HS-5 (cell line): Measurements from ENCODE around the gene STPG3.
"Not testable (repeated sequence)": the region's sequence is repeated elsewhere in the genome, so short reads cannot be mapped to it uniquely, and the experiment has no call there.

ENCODE experiments used
- DNase-seq: peaks from one replicate; pipeline ENCODE4 v3.0.0-alpha.2; 2012; ENCODE audit warnings: low read depth

The STPG3 gene

DNA sequence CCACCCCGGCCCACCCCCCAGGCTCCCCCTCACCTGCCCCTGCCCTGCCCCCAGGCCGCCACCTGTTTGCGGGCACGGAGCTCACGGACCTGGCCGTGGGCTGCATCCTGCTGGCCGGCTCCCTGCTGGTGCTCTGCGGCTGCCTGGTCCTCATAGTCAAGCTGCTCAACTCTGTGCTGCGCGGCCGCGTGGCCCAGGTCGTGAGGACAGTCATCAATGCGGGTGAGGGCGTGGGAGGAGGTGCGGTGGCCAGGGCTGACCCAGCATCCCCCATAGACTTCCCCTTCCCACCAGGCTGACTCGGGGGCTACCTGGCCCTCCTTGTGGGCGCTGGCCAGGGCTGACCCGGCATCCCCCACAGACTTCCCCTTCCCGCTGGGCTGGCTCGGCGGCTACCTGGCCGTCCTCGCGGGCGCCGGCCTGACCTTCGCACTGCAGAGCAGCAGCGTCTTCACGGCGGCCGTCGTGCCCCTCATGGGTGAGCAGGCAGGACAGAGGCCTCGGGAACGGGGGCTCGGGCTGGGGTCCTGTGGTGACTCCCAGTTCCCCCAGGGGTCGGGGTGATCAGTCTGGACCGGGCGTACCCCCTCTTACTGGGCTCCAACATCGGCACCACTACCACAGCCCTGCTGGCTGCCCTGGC is 16.9 kb upstream of the STPG3 start:
- no peak for DNase-seq

- DNase-seq = no peak
These were observed 16.2 kb upstream of the STPG3 start for GRCh38 chr9:137234758-137235423.

GRCh38 chr9:137235424-137236237 is 15.5 kb upstream of the STPG3 start:
- no peak for DNase-seq

GRCh38 chr9:137236238-137236935 is 14.7 kb upstream of the STPG3 start:
- no peak for DNase-seq

DNA sequence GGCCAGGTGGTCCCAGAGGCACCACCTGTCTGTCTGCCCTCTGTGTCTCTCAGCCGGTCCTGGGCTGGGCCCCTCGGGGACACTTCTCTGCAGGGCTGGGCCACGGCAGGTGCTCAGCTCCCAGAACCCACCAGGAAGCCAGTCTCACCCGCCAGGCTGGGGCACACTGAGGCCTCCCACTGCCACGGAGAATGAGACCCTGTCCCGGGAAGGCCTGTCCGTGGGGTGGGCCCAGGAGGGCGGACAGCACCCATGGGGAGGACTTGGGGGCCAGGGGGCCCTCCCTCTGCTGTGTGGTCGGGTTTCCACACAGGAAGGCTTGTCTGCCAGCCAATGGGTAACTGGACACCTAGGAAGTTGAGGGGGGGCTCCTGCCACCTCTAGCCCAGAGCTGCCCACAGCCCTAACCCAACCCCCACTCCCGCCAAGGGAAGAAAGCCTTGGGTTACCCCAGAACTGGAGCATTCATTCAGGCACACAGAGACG is 14.1 kb upstream of the STPG3 start:
- DNase-seq = no peak

GRCh38 chr9:137237759-137238726 is 13.0 kb upstream of the STPG3 start:
- DNase-seq = no peak

GRCh38 chr9:137239541-137240200 is 11.4 kb upstream of the STPG3 start:
- not testable (repeated sequence) for DNase-seq

DNA sequence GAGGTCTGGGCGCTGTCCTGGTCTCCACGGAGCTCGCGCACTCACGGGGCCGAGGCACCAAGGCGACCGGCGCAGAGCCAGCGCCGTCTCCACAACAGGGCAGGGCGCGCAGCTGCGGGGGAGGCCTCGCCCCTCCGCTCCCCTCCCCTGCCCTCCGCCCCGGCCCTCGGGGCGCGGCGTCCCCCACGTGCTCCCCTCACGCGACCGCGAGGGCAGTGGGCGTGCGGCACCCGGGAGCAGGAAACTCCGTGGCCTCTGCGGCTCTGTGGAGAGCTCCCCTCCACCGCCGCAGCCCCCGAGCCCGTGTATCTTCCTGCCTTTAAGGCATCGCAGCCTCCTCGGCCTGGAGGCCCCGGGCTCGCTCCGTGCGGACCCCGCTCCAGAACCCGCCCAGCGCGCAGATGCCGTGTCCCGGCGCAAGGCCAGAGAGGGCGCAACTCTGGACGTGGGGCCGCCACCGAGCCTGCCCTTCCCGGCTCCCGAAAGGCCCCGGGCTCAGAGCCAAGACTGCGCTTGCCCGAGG is 10.7 kb upstream of the STPG3 start:
- peak; percentile 57 for DNase-seq

DNA sequence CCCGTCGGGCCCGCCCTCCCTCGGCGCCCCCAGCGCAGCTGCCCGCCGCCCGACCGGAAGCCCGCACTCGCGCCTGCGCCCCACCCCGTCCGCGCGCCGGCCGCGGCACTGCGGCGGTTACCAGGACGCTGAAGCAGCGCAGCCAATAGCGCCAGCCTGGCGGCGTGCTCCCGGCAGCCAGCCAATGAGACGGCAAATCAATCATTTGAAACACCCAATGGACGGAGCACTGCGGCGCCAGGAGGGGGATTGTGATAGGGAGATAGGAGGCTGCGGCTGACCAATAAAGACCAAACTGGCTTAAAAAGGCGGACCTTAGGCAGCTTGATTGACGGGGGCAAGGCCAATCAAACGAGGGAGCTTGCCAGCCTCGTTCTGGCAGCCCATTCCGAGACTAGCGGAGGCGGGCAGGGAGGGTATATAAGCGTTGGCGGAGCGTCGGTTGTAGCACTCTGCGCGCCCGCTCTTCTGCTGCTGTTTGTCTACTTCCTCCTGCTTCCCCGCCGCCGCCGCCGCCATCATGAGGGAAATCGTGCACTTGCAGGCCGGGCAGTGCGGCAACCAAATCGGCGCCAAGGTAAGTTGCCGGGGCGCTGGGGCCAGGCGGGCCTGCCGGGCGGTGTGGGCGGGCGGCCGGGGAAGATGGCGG is 10.1 kb upstream of the STPG3 start, which contains the start of gene TUBB4B:
Gene TUBB4B (plus strand): TSS at position 447 of the 649 bp plus-strand sequence. CDS start 74 bp downstream, at position 521.
- peak; percentile 100 for DNase-seq

DNA sequence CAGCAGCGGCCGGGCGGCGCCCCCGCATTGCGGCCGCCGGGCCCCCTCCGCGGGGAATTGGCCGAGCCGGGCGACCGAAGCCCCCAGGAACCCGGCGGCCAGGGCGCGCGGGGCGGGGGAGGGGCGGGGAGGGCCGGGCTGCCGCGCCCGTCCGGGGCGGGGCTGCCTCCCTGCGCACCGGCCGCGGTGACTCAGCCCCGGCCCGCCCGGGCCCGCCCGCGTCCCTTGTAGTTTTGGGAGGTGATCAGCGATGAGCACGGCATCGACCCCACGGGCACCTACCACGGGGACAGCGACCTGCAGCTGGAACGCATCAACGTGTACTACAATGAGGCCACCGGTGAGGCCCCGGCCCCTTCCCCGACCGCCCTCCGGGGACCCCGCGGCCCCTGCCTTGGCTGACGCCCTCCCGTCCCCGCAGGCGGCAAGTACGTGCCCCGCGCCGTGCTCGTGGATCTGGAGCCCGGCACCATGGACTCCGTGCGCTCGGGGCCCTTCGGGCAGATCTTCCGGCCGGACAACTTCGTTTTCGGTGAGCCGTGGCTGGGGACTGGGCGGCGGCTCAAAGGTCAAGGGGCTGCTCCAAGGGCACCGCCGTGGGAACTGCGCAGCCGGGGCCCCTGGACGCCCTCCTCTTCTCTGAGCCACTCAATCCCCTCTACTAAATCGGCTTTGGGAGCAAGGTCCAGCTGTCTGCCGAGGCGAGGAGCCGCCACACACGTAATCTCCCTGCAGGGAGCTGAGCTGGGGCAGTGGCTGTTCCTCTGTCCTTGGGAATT is 9.4 kb upstream of the STPG3 start:
- DNase-seq = no peak

DNA sequence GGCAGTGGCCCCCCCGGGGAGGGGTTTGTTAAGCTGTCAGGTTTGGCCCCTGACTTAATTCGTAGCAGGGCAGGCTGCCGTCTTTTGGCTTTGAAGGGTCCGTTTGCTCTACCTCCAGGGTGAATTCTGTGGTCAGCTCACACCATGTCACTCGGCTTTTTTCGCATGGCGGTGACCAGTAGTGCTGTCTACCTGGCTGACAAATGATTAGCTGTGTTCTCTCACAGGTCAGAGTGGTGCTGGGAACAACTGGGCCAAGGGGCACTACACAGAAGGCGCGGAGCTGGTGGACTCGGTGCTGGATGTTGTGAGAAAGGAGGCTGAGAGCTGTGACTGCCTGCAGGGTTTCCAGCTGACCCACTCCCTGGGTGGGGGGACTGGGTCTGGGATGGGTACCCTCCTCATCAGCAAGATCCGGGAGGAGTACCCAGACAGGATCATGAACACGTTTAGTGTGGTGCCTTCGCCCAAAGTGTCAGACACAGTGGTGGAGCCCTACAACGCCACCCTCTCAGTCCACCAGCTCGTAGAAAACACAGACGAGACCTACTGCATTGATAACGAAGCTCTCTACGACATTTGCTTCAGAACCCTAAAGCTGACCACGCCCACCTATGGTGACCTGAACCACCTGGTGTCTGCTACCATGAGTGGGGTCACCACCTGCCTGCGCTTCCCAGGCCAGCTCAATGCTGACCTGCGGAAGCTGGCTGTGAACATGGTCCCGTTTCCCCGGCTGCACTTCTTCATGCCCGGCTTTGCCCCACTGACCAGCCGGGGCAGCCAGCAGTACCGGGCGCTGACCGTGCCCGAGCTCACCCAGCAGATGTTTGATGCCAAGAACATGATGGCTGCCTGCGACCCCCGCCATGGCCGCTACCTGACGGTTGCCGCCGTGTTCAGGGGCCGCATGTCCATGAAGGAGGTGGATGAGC is 8.6 kb upstream of the STPG3 start:
- no peak for DNase-seq

DNA sequence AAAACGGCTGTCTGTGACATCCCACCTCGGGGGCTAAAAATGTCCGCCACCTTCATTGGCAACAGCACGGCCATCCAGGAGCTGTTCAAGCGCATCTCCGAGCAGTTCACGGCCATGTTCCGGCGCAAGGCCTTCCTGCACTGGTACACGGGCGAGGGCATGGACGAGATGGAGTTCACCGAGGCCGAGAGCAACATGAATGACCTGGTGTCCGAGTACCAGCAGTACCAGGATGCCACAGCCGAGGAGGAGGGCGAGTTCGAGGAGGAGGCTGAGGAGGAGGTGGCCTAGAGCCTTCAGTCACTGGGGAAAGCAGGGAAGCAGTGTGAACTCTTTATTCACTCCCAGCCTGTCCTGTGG is 7.8 kb upstream of the STPG3 start:
- not testable (repeated sequence) for DNase-seq

GRCh38 chr9:137243626-137244485 is 7.2 kb upstream of the STPG3 start:
- no peak for DNase-seq

- DNase-seq = no peak
These were observed 6.3 kb upstream of the STPG3 start for GRCh38 chr9:137244486-137245449.
